HepG2 (cell line): Measurements from ENCODE around the gene TMEM156. TPM values are rescaled to one million over a fixed set of nuclear protein-coding genes. Genes with fewer than 3 reads are reported as not detected.

Experiments
- ATAC-seq: fragments of 200-7000 bp; cut with Tn5 transposase; 3 replicates; pipeline ENCODE4 v1.9.1; 2020; ENCODE audit warnings: mild to moderate bottlenecking, moderate library complexity
- BruUV-seq: library from RNA; stranded (reverse); fragments of 400-500 nt; replicated peaks from 2 replicates; lab custom pipeline; 2021; lab: Mats Ljungman, UMichigan
- CTCF ChIA-PET: fragments of 300-600 bp; formaldehyde crosslinking; extraction: SDS; loops from one replicate; lab custom pipeline; 2021; ENCODE audit warnings: low total read pairs, inconsistent platforms, low intra/inter-chr PET ratio; lab: Yijun Ruan, JAX
- POLR2A ChIA-PET: fragments of 350-600 bp; sonication (Branson Sonifier 250); formaldehyde crosslinking; loops from one replicate; lab custom pipeline; 2020; ENCODE audit warnings: antibody characterized with exemption, inconsistent platforms; lab: Yijun Ruan, JAX
- DNase-seq: peaks from one replicate; pipeline ENCODE4 v3.0.0-alpha.2; 2015; ENCODE audit warnings: low spot score
- FAIRE-seq: peaks from 3 replicates; lab custom pipeline; 2011; peaks lifted over from hg19 to GRCh38; lab: Jason Lieb, UNC
- H2AFZ ChIP-seq: one replicate; pipeline ENCODE4 v1.6.1; 2011; ENCODE audit warnings: low read length, inconsistent platforms
- H3K27ac ChIP-seq: fragments of 300-600 bp; 3 replicates; pipeline ENCODE4 v1.8.0; 2011; ENCODE audit warnings: mixed run types, mild to moderate bottlenecking, mixed read lengths, low read length, inconsistent platforms; ENCODE audit not compliant: insufficient read depth; ENCODE audit errors: extremely low read length
- H3K27me3 ChIP-seq, 2 experiments: fragments of 200-600 bp in 1 of 2; 2 replicates in 1 of 2; 3 replicates in 1 of 2; pipeline versions ENCODE4 v1.6.0 to v1.8.0; 2011; ENCODE audit warnings: low read length in 2 of 2, mild to moderate bottlenecking in 2 of 2, moderate library complexity in 2 of 2, inconsistent platforms in 1 of 2; ENCODE audit not compliant: insufficient read depth in 2 of 2, control insufficient read depth in 1 of 2
- H3K36me3 ChIP-seq, 2 experiments: fragments of 200-600 bp in 1 of 2; replicated peaks in 1 of 2; 2 replicates in 1 of 2; 3 replicates in 1 of 2; pipeline versions ENCODE4 v1.5.1 to v1.8.0; 2011; ENCODE audit warnings: low read length in 2 of 2, inconsistent platforms in 1 of 2; ENCODE audit not compliant: insufficient read depth in 2 of 2, control insufficient read depth in 1 of 2
- H3K4me1 ChIP-seq: 2 replicates; pipeline ENCODE4 v1.5.1; 2012; ENCODE audit warnings: low read length, inconsistent platforms; ENCODE audit not compliant: insufficient read depth
- H3K4me2 ChIP-seq: 2 replicates; pipeline ENCODE4 v1.6.0; 2011; ENCODE audit warnings: low read depth, low read length, inconsistent platforms
- H3K4me3 ChIP-seq, 3 experiments: fragments of 200-600 bp in 1 of 3; sonication (generic), shearing (Covaris generic) in 1 of 3; replicated peaks in 1 of 3; 2 replicates each; pipeline ENCODE4 v1.5.1; 2011 to 2016; ENCODE audit warnings: low read length in 3 of 3, inconsistent platforms in 2 of 3, low read depth in 2 of 3, mild to moderate bottlenecking in 2 of 3, control low read depth in 1 of 3, mixed read lengths in 1 of 3; ENCODE audit not compliant: insufficient read depth in 1 of 3
- H3K79me2 ChIP-seq: one replicate; pipeline ENCODE4 v1.6.1; 2011; ENCODE audit warnings: low read length, inconsistent platforms; ENCODE audit not compliant: insufficient read depth
- H3K9ac ChIP-seq: 2 replicates; pipeline ENCODE4 v1.6.0; 2011; ENCODE audit warnings: mild to moderate bottlenecking, low read depth, low read length, inconsistent platforms; ENCODE audit not compliant: insufficient read depth
- H3K9me3 ChIP-seq: 2 replicates; pipeline ENCODE4 v1.5.1; 2012; ENCODE audit warnings: mild to moderate bottlenecking, low read length
- H4K20me1 ChIP-seq: 2 replicates; pipeline ENCODE4 v1.6.0; 2011; ENCODE audit warnings: inconsistent platforms, mild to moderate bottlenecking, low read length, moderate library complexity; ENCODE audit not compliant: insufficient read depth
- CREBL2 ChIP-seq: sonication (generic); formaldehyde crosslinking; IDR thresholded peaks from 2 replicates; pipeline ENCODE4 v1.8.1; 2023; ENCODE audit warnings: missing genetic modification reagents, mild to moderate bottlenecking, borderline replicate concordance
- FOSL2 ChIP-seq: sonication (generic); formaldehyde crosslinking; IDR thresholded peaks from 2 replicates; pipeline ENCODE4 v1.4.0; 2020; ENCODE audit warnings: missing genetic modification reagents
- IKZF1 ChIP-seq: fragments of 450-650 bp; IDR thresholded peaks from 2 replicates; pipeline ENCODE4 v1.7.1; 2016
- MED1 ChIP-seq: sonication (generic); formaldehyde crosslinking; IDR thresholded peaks from 2 replicates; pipeline ENCODE4 v1.4.0; 2020; ENCODE audit warnings: missing genetic modification reagents
- SMAD3 ChIP-seq: sonication (generic); formaldehyde crosslinking; IDR thresholded peaks from 2 replicates; pipeline ENCODE4 v1.4.0; 2020; ENCODE audit warnings: missing genetic modification reagents
- ZNF605 ChIP-seq: sonication (generic); formaldehyde crosslinking; IDR thresholded peaks from 2 replicates; pipeline ENCODE4 v1.8.0; 2022; ENCODE audit warnings: mild to moderate bottlenecking, missing genetic modification reagents
- ZNF646 ChIP-seq: sonication (generic); formaldehyde crosslinking; IDR thresholded peaks from 2 replicates; pipeline ENCODE4 v1.9.0; 2021; ENCODE audit warnings: mild to moderate bottlenecking, missing genetic modification reagents
- WGBS: methylation state at CpG from one replicate; pipeline ENCODE4 v1.1.6; 2017; ENCODE audit warnings: low lambda C conversion rate; 5-methylcytosine and 5-hydroxymethylcytosine counted together
- in situ Hi-C: cut with HindIII; loops from 2 replicates; pipeline ENCODE4 v1.10.0; 2017; ENCODE audit warnings: low pct_unique_long_range_greater_than_20kb; ENCODE audit not compliant: extremely low pct_ligation_motif_present
- intact Hi-C: fragments of 100-400 bp; cut with micrococcal nuclease; formaldehyde crosslinking; loops from one replicate; pipeline ENCODE4 v1.10.0; 2022; ENCODE audit not compliant: unreplicated experiment
- polyA plus RNA-seq, 8 experiments: library from polyadenylated mRNA; depleted of rRNA in 3 of 8; stranded (reverse) in 7 of 8; unstranded in 1 of 8; fragments of >200 nt; fragmentation: Illumina TruSeq in 4 of 8; extraction: Trizol in 4 of 8; gene quantifications; 2 replicates each; pipeline versions ENCODE4 v1.2.1 to v1.2.3, GENCODE V29; 2011 to 2016; ENCODE audit warnings: low read depth in 4 of 8, missing spikeins in 1 of 8, mixed read lengths in 1 of 8; ENCODE audit not compliant: insufficient read depth in 1 of 8
- total RNA-seq, 5 experiments: library from RNA; depleted of rRNA; stranded (reverse); fragments of >200 nt; fragmentation: Illumina TruSeq; extraction: Trizol; gene quantifications; 2 replicates each; pipeline ENCODE4 v1.2.3, GENCODE V29; 2016; ENCODE audit warnings: low read depth in 1 of 5
- TF ChIP-seq, protein P1 (sequence below): IDR thresholded peaks from 2 replicates; pipeline ENCODE4 v1.4.0; 2020; ENCODE audit warnings: mild to moderate bottlenecking, missing genetic modification reagents

The TMEM156 gene
- total and polyA plus RNA-seq, 2 of the 13 experiments (the other 11 are each of a cell fraction or from before 2014, with no cell fraction given), result 1.6 TPM; not detected in 1

DNA sequence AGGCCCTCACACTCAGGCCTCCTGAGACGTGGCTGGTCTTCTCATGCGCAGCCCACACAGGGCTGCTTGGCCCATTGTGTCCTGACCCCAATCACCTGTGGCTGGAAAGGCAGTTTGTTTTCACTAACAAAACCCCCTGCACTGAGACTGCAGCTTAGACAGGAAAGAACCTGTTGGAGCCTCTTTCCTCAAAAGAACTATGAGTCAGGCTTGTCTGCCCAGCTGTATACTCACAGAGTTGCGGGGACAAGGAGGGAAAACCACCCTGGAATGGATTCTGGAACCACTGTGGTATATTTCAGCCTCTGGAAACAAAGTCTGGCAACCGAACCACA is 5.2 kb upstream of the TMEM156 start:
- H3K9ac ChIP-seq, result no peak overlapping the region
- ATAC-seq (no peak; the same call in none of the 3 replicates), DNase-seq (no peak), FAIRE-seq (no peak)
- no peak overlapping the region for H3K27ac ChIP-seq
- H4K20me1 ChIP-seq, result no peaks in the 10 kb centered on the region
- H3K9me3 ChIP-seq, result no peaks in the 10 kb centered on the region
- H3K4me3 ChIP-seq, result no peak overlapping the region
- H3K79me2 ChIP-seq, result no peaks in the 10 kb centered on the region
- ChIA-PET POLR2A (no interaction called here), CTCF (no interaction called here)
- in situ Hi-C loops, result no loop called here
- no peaks in the 10 kb centered on the region for H3K27me3 ChIP-seq
- intact Hi-C loops, result no loop called here
- TF ChIP-seq MED1 (CRISPR knock-in tag), result no peak
- H2AFZ ChIP-seq, result no peak overlapping the region
- no peaks in the 10 kb centered on the region for H3K36me3 ChIP-seq
- BruUV-seq, result no TSS peak
- peaks cover 47% of the 10 kb centered on the region for H3K4me1 ChIP-seq
- 79% methylated on average over 4 of the region's 4 CpGs for WGBS
- no peak overlapping the region for H3K4me2 ChIP-seq

DNA sequence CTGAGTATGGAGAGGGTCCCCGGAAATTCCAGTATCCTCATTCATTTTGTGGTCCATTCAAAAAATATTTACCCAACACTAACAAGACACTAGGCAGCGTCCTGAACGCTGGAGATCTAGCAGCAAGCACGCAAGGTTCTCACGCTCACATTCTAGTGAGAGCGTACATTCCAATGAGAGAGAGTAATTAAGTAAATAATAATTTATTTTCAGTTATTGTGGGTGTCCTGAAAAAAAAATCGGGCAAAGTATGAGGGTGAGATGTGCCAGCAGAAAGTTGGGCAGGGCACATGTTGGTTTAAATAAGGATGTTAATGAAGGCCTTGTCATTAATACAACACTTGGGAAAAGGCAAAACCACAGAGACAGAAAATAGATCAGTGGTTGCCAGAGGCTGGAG is 4.0 kb upstream of the TMEM156 start:
- Histone ChIP-seq H3K79me2 (no peaks in the 10 kb centered on the region), H3K9ac (no peak overlapping the region), H3K9me3 (no peaks in the 10 kb centered on the region), H3K4me3 (no peak overlapping the region), H4K20me1 (no peaks in the 10 kb centered on the region), H3K36me3 (no peaks in the 10 kb centered on the region), H3K27me3 (no peaks in the 10 kb centered on the region), H2AFZ (no peak overlapping the region), H3K4me2 (peak overlapping the region; percentile 47; the same call in 1 of the 2 replicates), H3K4me1 (peaks cover 40% of the 10 kb centered on the region), H3K27ac (no peak overlapping the region)
- CTCF ChIA-PET, result no interaction called here
- peak; percentile 61 for ATAC-seq
- in situ Hi-C loops (no loop called here), intact Hi-C loops (no loop called here)
- no TSS peak for BruUV-seq
- POLR2A ChIA-PET, result no interaction called here
- WGBS, result 27% methylated on average over 7 of the region's 7 CpGs
- no peak for TF ChIP-seq ZNF605
- TF ChIP-seq, protein P1, sequence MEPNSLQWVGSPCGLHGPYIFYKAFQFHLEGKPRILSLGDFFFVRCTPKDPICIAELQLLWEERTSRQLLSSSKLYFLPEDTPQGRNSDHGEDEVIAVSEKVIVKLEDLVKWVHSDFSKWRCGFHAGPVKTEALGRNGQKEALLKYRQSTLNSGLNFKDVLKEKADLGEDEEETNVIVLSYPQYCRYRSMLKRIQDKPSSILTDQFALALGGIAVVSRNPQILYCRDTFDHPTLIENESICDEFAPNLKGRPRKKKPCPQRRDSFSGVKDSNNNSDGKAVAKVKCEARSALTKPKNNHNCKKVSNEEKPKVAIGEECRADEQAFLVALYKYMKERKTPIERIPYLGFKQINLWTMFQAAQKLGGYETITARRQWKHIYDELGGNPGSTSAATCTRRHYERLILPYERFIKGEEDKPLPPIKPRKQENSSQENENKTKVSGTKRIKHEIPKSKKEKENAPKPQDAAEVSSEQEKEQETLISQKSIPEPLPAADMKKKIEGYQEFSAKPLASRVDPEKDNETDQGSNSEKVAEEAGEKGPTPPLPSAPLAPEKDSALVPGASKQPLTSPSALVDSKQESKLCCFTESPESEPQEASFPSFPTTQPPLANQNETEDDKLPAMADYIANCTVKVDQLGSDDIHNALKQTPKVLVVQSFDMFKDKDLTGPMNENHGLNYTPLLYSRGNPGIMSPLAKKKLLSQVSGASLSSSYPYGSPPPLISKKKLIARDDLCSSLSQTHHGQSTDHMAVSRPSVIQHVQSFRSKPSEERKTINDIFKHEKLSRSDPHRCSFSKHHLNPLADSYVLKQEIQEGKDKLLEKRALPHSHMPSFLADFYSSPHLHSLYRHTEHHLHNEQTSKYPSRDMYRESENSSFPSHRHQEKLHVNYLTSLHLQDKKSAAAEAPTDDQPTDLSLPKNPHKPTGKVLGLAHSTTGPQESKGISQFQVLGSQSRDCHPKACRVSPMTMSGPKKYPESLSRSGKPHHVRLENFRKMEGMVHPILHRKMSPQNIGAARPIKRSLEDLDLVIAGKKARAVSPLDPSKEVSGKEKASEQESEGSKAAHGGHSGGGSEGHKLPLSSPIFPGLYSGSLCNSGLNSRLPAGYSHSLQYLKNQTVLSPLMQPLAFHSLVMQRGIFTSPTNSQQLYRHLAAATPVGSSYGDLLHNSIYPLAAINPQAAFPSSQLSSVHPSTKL (CRISPR knock-in tag), result 0 out of 2 replicates have a peak, but pooled peaks have one; percentile 13
- no peak for TF ChIP-seq IKZF1
- peak; percentile 39; the same call in 1 of the 2 replicates for TF ChIP-seq FOSL2 (CRISPR knock-in tag)
- TF ChIP-seq CREBL2 (CRISPR knock-in tag), result no peak
- TF ChIP-seq ZNF646, result no peak
- TF ChIP-seq SMAD3 (CRISPR knock-in tag), result no peak
- FAIRE-seq, result no peak
- DNase-seq, result peak; percentile 83
